Nephron (organoid): Measurements from ENCODE around the gene KLHL29.
A peak's percentile ranks its signal among the peaks of the same experiment; 100 is the strongest.

Experiments
- H3K27ac Mint-ChIP-seq, 3 experiments: 2 replicates each; pipeline ENCODE4 v1.8.0; 2020; ENCODE audit warnings: mixed read lengths in 3 of 3, mild to moderate bottlenecking in 2 of 3, moderate library complexity in 1 of 3
- H3K27me3 Mint-ChIP-seq: 2 replicates; pipeline ENCODE4 v1.8.0; 2021; ENCODE audit warnings: low read depth, mild to moderate bottlenecking, moderate library complexity, mixed read lengths
- H3K36me3 Mint-ChIP-seq: 2 replicates; pipeline ENCODE4 v1.8.0; 2020; ENCODE audit warnings: low read depth, mixed read lengths
- H3K4me1 Mint-ChIP-seq: 2 replicates; pipeline ENCODE4 v1.8.0; 2020; ENCODE audit warnings: mixed read lengths
- H3K4me3 Mint-ChIP-seq, 3 experiments: 2 replicates each; pipeline ENCODE4 v1.8.0; 2020; ENCODE audit warnings: mild to moderate bottlenecking in 3 of 3, mixed read lengths in 3 of 3, moderate library complexity in 2 of 3
- H3K9me3 Mint-ChIP-seq: 2 replicates; pipeline ENCODE4 v1.8.0; 2020; ENCODE audit warnings: mixed read lengths
- TF ChIP-seq, protein P1 (sequence below), 3 experiments: fragments of 200-600 bp; sonication (generic); IDR thresholded peaks; one replicate each; pipeline ENCODE4 v1.5.0; 2021; ENCODE audit warnings: antibody characterized with exemption in 3 of 3; ENCODE audit not compliant: unreplicated experiment in 3 of 3

The KLHL29 gene

DNA sequence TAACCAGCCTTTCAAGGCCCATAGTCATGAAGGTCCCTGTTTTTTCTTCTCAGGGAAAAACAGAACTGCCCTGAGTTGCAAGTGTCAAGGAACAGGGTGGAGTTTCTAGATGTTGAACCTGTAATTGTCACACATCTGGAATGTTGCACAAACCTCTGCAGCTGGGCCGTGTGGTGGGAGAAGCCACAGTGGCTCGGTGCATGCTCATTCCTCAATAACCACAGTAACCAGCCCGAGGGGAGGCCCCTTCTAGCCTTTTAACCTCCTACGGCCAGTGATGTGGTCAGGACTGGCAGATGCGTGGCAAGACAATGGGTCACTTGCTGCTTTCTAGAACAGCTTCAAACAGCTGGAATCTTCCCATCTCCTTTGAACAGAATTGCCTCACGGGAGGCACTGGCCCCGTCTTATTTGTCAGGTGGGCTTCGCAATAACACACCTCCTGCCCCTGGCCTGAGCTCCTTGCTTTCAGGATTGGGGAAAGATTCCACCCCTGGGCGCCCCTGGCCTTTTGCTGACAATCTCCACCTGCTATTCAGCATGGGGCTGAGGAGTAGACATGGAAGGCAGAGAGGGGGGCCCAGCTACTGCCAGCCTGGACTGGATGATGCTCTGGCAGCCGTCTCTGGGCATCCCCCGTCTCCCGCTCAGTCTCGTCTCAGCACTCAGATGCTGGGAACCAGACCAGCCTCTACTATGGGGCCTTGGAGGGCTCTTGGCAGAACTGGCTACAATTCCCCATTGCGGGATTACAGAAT, 102.9 kb downstream of the KLHL29 start:
- peaks cover 30% of the 10 kb centered on the region for H3K27me3 Mint-ChIP-seq
- H3K9me3 Mint-ChIP-seq: no peaks in the 10 kb centered on the region
- H3K36me3 Mint-ChIP-seq: peaks cover 4% of the 10 kb centered on the region
- peaks cover 22% of the 10 kb centered on the region for H3K4me1 Mint-ChIP-seq
- TF ChIP-seq, protein P1, sequence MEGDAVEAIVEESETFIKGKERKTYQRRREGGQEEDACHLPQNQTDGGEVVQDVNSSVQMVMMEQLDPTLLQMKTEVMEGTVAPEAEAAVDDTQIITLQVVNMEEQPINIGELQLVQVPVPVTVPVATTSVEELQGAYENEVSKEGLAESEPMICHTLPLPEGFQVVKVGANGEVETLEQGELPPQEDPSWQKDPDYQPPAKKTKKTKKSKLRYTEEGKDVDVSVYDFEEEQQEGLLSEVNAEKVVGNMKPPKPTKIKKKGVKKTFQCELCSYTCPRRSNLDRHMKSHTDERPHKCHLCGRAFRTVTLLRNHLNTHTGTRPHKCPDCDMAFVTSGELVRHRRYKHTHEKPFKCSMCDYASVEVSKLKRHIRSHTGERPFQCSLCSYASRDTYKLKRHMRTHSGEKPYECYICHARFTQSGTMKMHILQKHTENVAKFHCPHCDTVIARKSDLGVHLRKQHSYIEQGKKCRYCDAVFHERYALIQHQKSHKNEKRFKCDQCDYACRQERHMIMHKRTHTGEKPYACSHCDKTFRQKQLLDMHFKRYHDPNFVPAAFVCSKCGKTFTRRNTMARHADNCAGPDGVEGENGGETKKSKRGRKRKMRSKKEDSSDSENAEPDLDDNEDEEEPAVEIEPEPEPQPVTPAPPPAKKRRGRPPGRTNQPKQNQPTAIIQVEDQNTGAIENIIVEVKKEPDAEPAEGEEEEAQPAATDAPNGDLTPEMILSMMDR (IDR thresholded peaks at IDR 0.05; ENCODE audit: unreplicated experiment in 3 of 3): no peak
- H3K4me3 Mint-ChIP-seq: no peak overlapping the region
- no peak overlapping the region for H3K27ac Mint-ChIP-seq

DNA sequence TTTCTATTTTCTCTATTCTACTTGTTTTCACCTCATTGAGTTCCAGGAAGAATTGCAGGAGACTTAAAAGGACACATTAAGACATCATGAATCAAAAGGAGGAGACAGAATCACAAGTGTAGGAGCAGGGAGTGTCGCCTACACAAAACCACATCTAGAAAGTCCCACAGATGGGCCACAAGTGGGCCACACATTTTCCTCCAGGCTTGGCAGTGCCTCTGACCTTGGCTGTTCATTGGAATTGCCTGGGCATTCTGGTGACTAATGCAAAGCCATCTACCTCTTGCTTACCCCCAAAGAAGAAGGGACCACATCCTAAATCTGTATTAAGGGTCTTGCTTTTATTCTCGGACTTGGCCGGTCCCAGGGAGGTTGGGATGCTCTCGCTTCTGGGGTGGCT, 103.6 kb downstream of the KLHL29 start:
- Mint-ChIP-seq H3K27me3 (peaks cover 31% of the 10 kb centered on the region), H3K9me3 (no peaks in the 10 kb centered on the region), H3K4me1 (peaks cover 23% of the 10 kb centered on the region), H3K4me3 (no peak overlapping the region), H3K27ac (peak overlapping the region in 1 of 3 experiments; percentile 38), H3K36me3 (peaks cover 4% of the 10 kb centered on the region)
- TF ChIP-seq, protein P1 (IDR thresholded peaks at IDR 0.05; ENCODE audit: unreplicated experiment in 3 of 3): no peak

DNA sequence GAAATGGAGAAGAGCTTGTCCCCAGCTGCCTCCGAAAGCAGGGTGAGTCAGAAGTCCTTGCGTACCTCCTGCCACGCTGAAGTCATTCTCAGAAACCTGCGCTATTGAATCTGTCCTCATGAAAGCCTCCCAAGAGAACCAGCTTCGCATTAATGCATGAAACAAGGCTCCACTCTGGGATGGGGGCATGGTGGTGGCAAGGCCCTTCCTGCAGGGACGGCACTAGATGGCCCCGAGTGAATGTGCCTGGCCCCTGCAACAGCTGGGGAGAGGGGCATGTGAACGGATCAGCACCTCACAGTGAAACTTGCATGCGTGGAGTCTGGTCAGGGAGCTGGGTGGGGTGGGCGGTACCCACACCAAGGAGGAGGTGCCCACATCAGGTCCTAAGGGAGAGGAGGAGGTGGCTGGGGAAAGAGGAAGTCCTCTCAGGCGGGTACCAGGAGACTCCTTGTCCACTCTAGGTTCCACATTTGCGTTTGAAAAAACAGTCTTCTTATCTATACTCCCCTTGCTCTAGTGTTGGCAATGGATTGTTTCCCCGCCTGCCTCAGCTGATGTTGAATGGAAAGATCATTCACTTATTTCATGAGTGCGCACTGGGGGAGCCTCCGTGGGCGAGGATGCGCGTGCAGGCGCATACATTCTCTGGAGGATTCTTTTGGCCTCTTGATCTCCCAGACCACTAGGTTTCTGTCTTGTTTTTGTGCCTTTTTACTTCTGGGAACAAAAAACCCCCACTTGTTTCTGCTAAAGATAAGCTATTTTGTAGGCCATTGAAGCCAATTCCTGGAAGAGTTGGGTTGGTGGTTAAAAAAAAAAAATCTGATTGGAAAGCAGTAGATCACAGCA, 104.7 kb downstream of the KLHL29 start:
- Mint-ChIP-seq H3K4me3 (no peak overlapping the region), H3K27ac (no peak overlapping the region), H3K4me1 (peaks cover 28% of the 10 kb centered on the region), H3K27me3 (peaks cover 31% of the 10 kb centered on the region), H3K36me3 (peaks cover 3% of the 10 kb centered on the region), H3K9me3 (no peaks in the 10 kb centered on the region)
- TF ChIP-seq, protein P1 (IDR thresholded peaks at IDR 0.05; ENCODE audit: unreplicated experiment in 3 of 3): no peak

DNA sequence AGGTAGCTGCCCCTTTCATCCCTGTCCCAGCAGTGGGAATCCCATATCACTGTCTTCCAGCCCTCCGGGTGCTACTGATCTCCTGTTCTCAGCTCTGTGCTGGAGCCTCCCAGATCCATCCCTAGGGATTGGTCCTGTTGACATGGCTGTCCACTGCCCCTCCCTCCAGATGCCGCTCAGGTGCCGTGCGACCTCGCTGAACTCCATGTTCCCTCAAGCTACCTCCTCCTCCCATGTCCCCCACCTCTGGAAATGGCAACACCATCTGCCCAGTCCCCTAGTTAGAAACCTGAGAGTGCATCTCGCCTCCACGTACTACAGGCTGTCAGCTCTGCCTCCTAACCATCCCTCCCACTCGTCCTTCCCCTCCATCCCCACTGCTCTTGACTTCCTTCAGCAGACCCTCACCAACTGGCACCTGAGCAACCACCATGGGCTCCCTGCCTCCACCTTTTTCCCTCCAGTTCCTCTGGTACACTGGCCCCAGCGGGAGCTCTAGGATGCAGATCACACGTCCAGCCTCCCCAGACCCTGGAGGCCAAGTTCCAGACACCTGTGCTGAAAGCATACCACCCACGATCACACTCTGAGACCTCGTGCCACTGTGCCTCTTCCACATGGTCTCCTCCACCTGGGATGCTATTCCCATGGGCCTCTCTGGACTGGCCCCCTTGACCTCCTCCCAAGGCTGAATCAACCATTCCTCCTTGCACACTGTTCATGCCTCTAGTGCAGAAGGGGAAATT, 106.8 kb downstream of the KLHL29 start:
- Mint-ChIP-seq H3K4me1 (peaks cover 39% of the 10 kb centered on the region), H3K27ac (no peak overlapping the region), H3K27me3 (peaks cover 22% of the 10 kb centered on the region), H3K36me3 (no peaks in the 10 kb centered on the region), H3K4me3 (no peak overlapping the region), H3K9me3 (no peaks in the 10 kb centered on the region)
- TF ChIP-seq, protein P1 (IDR thresholded peaks at IDR 0.05; ENCODE audit: unreplicated experiment in 3 of 3): no peak

DNA sequence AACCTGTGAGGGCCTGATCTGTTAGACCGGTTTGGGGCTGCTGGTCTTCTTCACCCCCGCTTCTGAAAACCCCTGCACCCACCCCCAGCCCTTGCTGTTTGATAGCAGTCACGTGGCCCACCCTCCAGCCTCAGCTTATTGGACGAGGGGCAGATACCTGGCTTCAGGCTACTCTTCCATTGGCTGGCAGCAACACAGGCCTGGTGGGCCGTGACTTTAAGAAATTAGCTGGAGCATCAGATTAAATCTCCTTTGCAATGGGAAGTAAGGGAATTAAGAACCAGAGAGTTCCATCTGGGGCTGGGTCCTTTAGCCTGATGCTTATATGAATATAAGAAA, 107.3 kb downstream of the KLHL29 start:
- TF ChIP-seq, protein P1 (IDR thresholded peaks at IDR 0.05; ENCODE audit: unreplicated experiment in 3 of 3): no peak
- Mint-ChIP-seq H3K4me1 (peaks cover 44% of the 10 kb centered on the region), H3K36me3 (no peaks in the 10 kb centered on the region), H3K9me3 (no peaks in the 10 kb centered on the region), H3K4me3 (no peak overlapping the region), H3K27me3 (peaks cover 18% of the 10 kb centered on the region), H3K27ac (no peak overlapping the region)
